OCI-LY1 (cell line): ENCODE measurements around the gene SLC12A8.

Experiments used
- H2AFZ ChIP-seq: fragments of 200-600 bp; sonication (generic), shearing (Covaris generic); 2 replicates; pipeline ENCODE4 v1.6.0; 2014; ENCODE audit warnings: antibody characterized with exemption, mild to moderate bottlenecking, low read length
- H3F3A ChIP-seq: fragments of 200-600 bp; sonication (generic), shearing (Covaris generic); 2 replicates; pipeline ENCODE4 v1.6.0; 2014; ENCODE audit warnings: mild to moderate bottlenecking, antibody characterized with exemption, low read length, moderate library complexity; ENCODE audit not compliant: insufficient read depth
- H3K27ac ChIP-seq: fragments of 200-600 bp; sonication (generic); 2 replicates; pipeline ENCODE4 v1.5.1; 2014; ENCODE audit warnings: low read length, mixed run types, mild to moderate bottlenecking, low read depth; ENCODE audit not compliant: poor library complexity, severe bottlenecking
- H3K27me3 ChIP-seq: fragments of 200-600 bp; sonication (generic); 2 replicates; pipeline ENCODE4 v1.6.0; 2014; ENCODE audit warnings: antibody characterized with exemption, mild to moderate bottlenecking, low read length, moderate library complexity; ENCODE audit not compliant: insufficient read depth
- H3K36me3 ChIP-seq: fragments of 200-600 bp; sonication (generic); 2 replicates; pipeline ENCODE4 v1.6.1; 2014; ENCODE audit warnings: mild to moderate bottlenecking, antibody characterized with exemption, low read length, moderate library complexity, mixed read lengths; ENCODE audit not compliant: insufficient read depth
- H3K4me1 ChIP-seq: fragments of 200-600 bp; sonication (generic); 2 replicates; pipeline ENCODE4 v1.5.1; 2014; ENCODE audit warnings: mild to moderate bottlenecking, low read length, moderate library complexity; ENCODE audit not compliant: insufficient read depth, severe bottlenecking
- H3K4me2 ChIP-seq: fragments of 200-600 bp; sonication (generic), shearing (Covaris generic); 2 replicates; pipeline ENCODE4 v1.6.1; 2014; ENCODE audit warnings: low read length
- H3K4me3 ChIP-seq: fragments of 200-600 bp; sonication (generic); 2 replicates; pipeline ENCODE4 v1.5.1; 2014; ENCODE audit warnings: low read length, low read depth, mild to moderate bottlenecking, mixed read lengths; ENCODE audit not compliant: poor library complexity, severe bottlenecking
- H3K79me2 ChIP-seq: fragments of 200-600 bp; shearing (Covaris generic); 2 replicates; pipeline ENCODE4 v1.6.1; 2016; ENCODE audit warnings: mixed run types, low read length, mixed read lengths; ENCODE audit not compliant: insufficient read depth
- H3K9ac ChIP-seq: fragments of 200-600 bp; sonication (generic), shearing (Covaris generic); 2 replicates; pipeline ENCODE4 v1.6.1; 2014; ENCODE audit warnings: mild to moderate bottlenecking, low read length, mixed read lengths
- H3K9me2 ChIP-seq: fragments of 200-600 bp; sonication (generic), shearing (Covaris generic); 2 replicates; pipeline ENCODE4 v1.6.1; 2014; ENCODE audit warnings: low read depth, mild to moderate bottlenecking, low read length, mixed read lengths
- H3K9me3 ChIP-seq: fragments of 200-600 bp; shearing (Covaris generic); 2 replicates; pipeline ENCODE4 v1.6.1; 2014; ENCODE audit warnings: low read length, mixed read lengths
- H4K20me1 ChIP-seq: fragments of 200-600 bp; sonication (generic), shearing (Covaris generic); 2 replicates; pipeline ENCODE4 v1.6.0; 2016; ENCODE audit warnings: mild to moderate bottlenecking, low read length; ENCODE audit not compliant: insufficient read depth
- EZH2 ChIP-seq: fragments of 200-600 bp; sonication (generic), shearing (Covaris generic); IDR thresholded peaks from 2 replicates; pipeline ENCODE4 v1.8.0; 2017; ENCODE audit warnings: borderline replicate concordance, mixed run types, mild to moderate bottlenecking, antibody characterized with exemption, low read length, moderate library complexity, mixed read lengths
- TF ChIP-seq, protein P1 (sequence below): fragments of 200-600 bp; sonication (generic), shearing (Covaris generic); IDR thresholded peaks from 2 replicates; pipeline ENCODE4 v1.5.1; 2017; ENCODE audit warnings: mild to moderate bottlenecking, antibody characterized with exemption, low read length, moderate library complexity, mixed read lengths

The SLC12A8 gene

GRCh38 chr3:125072301-125072700 is 140.2 kb downstream of the SLC12A8 start:
- Histone ChIP-seq H4K20me1 (no peaks in the 10 kb centered on the region), H3K27ac (no peak overlapping the region), H3K9me2 (no peaks in the 10 kb centered on the region), H3K4me3 (no peak overlapping the region), H3F3A (no peaks in the 10 kb centered on the region), H3K27me3 (no peaks in the 10 kb centered on the region), H3K9me3 (no peaks in the 10 kb centered on the region), H3K4me2 (no peak overlapping the region), H2AFZ (no peak overlapping the region), H3K36me3 (no peaks in the 10 kb centered on the region), H3K79me2 (no peaks in the 10 kb centered on the region), H3K4me1 (no peaks in the 10 kb centered on the region), H3K9ac (no peak overlapping the region)
- TF ChIP-seq, protein P1, sequence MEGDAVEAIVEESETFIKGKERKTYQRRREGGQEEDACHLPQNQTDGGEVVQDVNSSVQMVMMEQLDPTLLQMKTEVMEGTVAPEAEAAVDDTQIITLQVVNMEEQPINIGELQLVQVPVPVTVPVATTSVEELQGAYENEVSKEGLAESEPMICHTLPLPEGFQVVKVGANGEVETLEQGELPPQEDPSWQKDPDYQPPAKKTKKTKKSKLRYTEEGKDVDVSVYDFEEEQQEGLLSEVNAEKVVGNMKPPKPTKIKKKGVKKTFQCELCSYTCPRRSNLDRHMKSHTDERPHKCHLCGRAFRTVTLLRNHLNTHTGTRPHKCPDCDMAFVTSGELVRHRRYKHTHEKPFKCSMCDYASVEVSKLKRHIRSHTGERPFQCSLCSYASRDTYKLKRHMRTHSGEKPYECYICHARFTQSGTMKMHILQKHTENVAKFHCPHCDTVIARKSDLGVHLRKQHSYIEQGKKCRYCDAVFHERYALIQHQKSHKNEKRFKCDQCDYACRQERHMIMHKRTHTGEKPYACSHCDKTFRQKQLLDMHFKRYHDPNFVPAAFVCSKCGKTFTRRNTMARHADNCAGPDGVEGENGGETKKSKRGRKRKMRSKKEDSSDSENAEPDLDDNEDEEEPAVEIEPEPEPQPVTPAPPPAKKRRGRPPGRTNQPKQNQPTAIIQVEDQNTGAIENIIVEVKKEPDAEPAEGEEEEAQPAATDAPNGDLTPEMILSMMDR = no peak
- no peak for TF ChIP-seq EZH2

GRCh38 chr3:125069968-125070745 is 142.4 kb downstream of the SLC12A8 start:
- no peaks in the 10 kb centered on the region for H3K9me3 ChIP-seq
- H3K27ac ChIP-seq = no peak overlapping the region
- no peaks in the 10 kb centered on the region for H3K27me3 ChIP-seq
- no peak overlapping the region for H3K4me2 ChIP-seq
- no peaks in the 10 kb centered on the region for H3K4me1 ChIP-seq
- H3K79me2 ChIP-seq = no peaks in the 10 kb centered on the region
- no peaks in the 10 kb centered on the region for H3K9me2 ChIP-seq
- no peaks in the 10 kb centered on the region for H4K20me1 ChIP-seq
- H3K36me3 ChIP-seq = no peaks in the 10 kb centered on the region
- no peaks in the 10 kb centered on the region for H3F3A ChIP-seq
- H3K4me3 ChIP-seq = no peak overlapping the region
- TF ChIP-seq, protein P1 = no peak
- no peak for TF ChIP-seq EZH2
- H2AFZ ChIP-seq = no peak overlapping the region
- no peak overlapping the region for H3K9ac ChIP-seq

GRCh38 chr3:125069452-125069851 is 143.1 kb downstream of the SLC12A8 start:
- Histone ChIP-seq H3K27me3 (no peaks in the 10 kb centered on the region), H3K27ac (no peak overlapping the region), H3K9ac (no peak overlapping the region), H3F3A (no peaks in the 10 kb centered on the region), H3K9me2 (no peaks in the 10 kb centered on the region), H3K4me3 (no peak overlapping the region), H3K4me2 (no peak overlapping the region), H3K36me3 (no peaks in the 10 kb centered on the region), H2AFZ (no peak overlapping the region), H3K79me2 (no peaks in the 10 kb centered on the region), H3K4me1 (no peaks in the 10 kb centered on the region), H4K20me1 (no peaks in the 10 kb centered on the region), H3K9me3 (no peaks in the 10 kb centered on the region)
- TF ChIP-seq EZH2 = no peak
- TF ChIP-seq, protein P1 = no peak
